GM21717 (cell line): ENCODE results near the gene BIRC5.
"Not testable (repeated sequence)": the region's sequence is repeated elsewhere in the genome, so short reads cannot be mapped to it uniquely, and the experiment has no call there.

Source experiments
- ATAC-seq: cut with Tn5 transposase; IDR thresholded peaks from one replicate; pipeline ENCODE4 v1.9.1; 2021; ENCODE audit warnings: mild to moderate bottlenecking, moderate library complexity; ENCODE audit not compliant: unreplicated experiment

Gene BIRC5

GRCh38 chr17:78224231-78225087, 10.4 kb downstream of the BIRC5 start:
- no peak for ATAC-seq

DNA sequence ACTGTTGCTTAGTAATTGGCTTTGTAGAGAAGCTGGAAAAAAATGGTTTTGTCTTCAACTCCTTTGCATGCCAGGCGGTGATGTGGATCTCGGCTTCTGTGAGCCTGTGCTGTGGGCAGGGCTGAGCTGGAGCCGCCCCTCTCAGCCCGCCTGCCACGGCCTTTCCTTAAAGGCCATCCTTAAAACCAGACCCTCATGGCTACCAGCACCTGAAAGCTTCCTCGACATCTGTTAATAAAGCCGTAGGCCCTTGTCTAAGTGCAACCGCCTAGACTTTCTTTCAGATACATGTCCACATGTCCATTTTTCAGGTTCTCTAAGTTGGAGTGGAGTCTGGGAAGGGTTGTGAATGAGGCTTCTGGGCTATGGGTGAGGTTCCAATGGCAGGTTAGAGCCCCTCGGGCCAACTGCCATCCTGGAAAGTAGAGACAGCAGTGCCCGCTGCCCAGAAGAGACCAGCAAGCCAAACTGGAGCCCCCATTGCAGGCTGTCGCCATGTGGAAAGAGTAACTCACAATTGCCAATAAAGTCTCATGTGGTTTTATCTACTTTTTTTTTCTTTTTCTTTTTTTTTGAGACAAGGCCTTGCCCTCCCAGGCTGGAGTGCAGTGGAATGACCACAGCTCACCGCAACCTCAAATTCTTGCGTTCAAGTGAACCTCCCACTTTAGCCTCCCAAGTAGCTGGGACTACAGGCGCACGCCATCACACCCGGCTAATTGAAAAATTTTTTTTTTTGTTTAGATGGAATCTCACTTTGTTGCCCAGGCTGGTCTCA, 11.2 kb downstream of the BIRC5 start:
- no peak for ATAC-seq

GRCh38 chr17:78226055-78226758, 12.2 kb downstream of the BIRC5 start:
- ATAC-seq, result no peak

GRCh38 chr17:78226759-78227454, 12.9 kb downstream of the BIRC5 start:
- no peak for ATAC-seq

DNA sequence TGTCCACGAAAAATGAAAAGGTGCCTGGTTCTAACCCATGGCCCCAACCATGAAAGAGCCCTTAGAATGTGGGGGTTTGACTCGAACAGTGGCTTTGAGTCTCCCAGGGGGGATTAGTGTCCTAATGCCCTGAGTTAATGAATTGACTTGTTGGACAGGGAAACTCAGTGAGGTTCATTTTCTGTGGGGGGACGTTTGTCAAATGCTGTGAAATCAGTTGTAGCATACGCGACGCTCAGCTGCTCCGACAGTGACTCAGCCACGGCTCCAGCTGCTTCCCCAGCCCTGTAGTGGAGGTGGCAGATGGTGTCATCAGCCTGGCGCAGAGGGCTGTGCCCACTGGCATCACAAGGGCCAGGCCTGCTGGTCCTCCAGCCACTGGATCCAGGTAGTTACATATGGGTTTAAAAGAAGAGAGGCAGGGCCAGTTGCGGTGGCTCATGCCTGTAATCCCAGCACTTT, 13.4 kb downstream of the BIRC5 start:
- no peak for ATAC-seq

DNA sequence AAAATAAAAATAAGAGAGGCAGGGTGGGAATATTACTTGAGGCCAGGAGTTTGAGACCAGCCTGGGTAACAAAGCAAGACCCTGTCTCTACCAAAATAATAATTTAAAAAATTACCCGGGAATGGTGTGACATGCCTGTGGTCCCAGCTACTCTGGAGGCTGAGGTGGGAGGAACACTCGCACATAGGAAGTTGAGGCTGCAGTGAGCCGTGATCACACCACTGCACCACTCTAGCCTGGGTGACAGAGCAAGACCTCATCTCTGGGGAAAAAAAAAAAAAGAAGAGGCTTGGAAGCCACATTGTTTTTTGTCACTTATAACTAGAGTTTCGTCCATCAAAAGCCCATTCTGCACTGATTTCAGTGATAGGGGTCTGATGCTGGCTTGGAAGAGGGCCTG, 14.1 kb downstream of the BIRC5 start:
- no peak for ATAC-seq

DNA sequence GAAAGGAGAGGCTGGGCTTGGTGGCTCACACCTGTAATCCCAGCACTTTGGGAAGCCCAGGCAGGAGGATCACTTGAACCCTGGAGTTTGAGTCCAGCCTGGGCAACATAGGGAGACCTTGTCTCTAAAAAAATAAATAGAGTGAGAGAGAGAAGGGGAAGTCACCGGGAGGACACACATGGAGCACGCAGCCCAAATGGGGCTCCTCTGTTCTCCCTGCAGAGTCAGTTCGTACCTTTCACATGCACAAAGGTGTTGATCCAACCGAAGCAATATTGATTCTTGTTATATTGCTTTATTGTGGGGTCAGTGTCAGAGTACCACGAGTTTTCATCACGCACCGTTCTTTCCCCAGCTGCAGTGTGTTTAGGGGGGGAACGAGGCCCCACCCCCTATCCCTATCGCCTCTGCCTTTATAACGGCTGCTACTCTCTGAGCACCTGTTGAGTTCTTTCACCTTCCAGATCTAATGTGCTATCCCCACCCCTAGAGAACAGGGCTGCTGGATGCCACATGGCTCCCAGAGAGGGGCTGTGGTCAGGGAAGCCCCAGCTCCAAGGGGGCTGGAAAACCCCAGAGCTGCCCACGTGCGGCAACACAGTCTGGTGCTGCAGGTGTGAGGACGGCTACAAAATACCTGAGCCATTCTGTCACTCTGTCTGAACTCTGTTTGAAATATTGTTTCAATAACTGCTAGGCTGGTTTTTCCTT, 16.4 kb downstream of the BIRC5 start:
- ATAC-seq, result no peak

- no peak for ATAC-seq
These were observed 17.2 kb downstream of the BIRC5 start, which contains the start of gene TMEM235 for GRCh38 chr17:78230996-78231935. TSS of gene TMEM235 (plus strand) at chr17:78231631. CDS start at chr17:78232024, 393 bp downstream.

DNA sequence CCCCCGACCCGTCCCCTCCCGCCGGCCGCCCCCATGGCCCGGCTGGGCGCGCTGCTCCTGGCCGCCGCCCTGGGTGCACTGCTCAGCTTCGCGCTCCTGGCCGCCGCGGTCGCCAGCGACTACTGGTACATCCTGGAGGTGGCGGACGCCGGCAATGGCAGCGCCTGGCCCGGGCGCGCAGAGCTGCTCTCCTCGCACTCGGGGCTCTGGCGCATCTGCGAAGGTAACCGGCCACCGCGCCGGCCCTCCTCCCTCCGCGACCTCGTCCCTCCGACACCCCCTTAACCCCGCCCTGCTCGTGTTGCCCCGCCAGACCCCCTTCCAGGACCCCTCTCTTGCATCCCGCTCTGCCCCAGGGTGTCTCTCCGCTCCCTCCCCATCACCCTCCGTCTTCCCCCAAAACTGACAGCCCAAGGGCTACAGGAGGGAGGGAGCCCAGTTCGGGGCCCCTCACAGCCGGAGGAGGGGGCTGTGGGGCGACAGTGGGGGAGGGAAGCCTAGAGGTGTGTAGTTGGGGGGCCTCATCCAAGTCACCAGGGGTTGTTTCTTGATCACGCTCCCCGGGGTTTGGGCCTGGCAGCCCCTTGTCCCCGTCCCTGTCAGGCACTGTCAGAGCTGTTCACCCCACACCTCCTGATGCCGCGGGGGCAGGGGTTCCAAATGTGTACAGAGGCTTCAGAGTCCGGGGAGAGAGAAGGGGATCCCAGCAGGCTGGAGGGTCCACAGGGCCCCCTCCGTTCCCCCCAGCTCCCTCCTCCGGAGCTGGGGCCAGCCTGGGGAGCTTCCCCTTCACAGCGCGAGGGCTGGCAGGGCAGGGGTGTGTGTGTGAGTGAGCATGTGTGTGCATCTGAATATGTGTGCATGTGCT, 18.2 kb downstream of the BIRC5 start:
- no peak for ATAC-seq

DNA sequence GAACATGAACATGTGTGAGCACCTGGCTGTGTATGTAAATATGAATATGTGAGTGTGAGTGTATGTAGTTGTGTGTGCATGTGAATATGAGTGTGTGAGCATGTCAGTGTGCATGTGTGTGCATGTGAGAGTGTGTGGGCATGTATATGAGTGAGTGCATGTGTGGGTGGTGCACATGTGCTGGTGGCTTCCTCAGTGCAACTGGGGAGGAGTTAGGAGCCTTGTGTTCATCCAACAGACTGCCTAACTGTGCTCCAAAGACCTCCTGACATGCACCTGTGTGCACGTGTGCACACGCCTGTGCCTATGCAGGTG, 18.8 kb downstream of the BIRC5 start:
- ATAC-seq, result no peak

DNA sequence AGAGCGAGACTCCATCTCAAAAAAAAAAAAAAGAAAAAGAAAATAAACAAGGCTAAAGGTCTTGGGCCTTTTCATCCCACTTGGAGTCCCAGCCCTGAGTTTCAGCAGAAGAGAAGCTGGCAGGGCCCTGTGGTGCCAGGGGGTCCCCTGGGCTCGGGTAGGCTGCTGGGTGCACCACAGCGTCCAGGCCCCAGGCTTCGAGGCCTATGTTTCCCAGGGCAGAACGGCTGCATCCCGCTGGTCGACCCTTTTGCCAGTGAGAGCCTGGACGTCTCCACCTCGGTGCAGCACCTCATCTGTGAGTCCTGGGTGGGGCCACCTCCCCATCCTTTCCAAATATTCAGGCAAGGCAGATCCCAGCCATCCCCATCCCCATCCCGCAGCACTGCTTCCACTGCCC, 19.6 kb downstream of the BIRC5 start:
- ATAC-seq, result no peak

DNA sequence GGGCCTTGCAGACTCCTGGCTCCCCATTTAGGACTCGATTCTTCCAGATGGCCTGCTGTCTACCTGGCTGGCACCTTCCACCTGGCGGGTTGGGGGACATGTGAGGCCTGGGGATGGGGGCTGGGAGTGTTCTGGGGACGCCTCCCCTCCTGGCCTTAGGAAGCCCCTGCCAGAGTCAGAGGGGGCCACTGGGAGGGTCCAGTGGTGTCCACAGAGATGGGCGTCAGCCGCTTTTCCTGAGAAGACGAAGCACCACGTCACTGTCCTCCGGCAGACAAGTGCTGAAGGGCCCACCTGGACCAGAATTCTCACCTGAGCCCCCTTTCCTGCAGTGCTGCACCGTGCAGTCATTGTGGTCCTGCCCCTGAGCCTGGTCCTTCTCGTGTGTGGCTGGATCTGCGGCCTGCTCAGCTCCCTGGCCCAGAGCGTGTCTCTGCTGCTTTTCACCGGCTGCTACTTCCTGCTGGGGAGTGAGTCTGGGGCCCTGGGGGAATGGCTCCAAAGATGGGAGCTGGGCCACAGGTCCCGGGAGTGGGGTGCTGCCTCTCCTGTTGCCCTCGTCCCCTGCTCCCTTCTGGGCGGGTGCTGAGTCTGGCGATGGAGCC, 20.3 kb downstream of the BIRC5 start:
- no peak for ATAC-seq

- ATAC-seq, result not testable (repeated sequence)
These were observed 21.0 kb downstream of the BIRC5 start for GRCh38 chr17:78235022-78235421.

GRCh38 chr17:78235885-78236284, 21.8 kb downstream of the BIRC5 start:
- no peak for ATAC-seq

DNA sequence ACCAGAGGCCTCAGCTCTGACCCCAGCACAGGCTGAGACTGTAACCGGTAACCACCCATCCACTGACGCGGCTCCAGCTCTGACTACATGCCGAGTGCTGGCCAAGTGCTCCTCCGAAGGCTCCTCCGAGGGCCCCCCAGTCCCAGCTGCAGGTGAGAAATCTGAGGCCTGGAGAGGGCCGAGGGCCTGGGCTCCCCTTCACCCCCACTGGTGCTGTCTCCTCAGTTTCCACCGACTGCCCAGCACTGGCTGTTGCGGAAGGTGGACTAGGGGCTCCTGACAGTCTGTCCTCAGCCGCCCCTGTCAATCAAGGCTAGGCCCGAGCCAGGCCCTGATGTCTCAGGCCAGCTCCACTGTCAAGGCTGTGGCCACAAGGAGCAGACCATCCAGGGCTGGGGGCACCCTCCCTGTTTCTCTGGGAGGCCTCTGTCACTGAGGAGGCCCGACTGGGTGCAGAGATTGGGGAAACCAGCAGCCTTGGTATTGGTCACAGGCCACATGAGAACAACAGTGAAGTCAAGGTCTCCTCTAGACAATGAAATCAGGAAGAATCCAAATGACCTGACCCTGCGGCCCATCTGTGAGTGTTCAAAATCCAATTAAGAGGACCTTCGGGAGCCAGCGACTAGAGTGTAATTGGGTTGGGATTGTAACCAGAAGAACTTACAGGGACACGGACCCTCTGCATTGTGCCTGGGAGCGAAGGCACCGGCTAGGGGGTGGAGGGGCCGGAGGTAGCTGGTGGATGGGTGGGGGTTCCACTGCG, 22.5 kb downstream of the BIRC5 start:
- ATAC-seq, result no peak

DNA sequence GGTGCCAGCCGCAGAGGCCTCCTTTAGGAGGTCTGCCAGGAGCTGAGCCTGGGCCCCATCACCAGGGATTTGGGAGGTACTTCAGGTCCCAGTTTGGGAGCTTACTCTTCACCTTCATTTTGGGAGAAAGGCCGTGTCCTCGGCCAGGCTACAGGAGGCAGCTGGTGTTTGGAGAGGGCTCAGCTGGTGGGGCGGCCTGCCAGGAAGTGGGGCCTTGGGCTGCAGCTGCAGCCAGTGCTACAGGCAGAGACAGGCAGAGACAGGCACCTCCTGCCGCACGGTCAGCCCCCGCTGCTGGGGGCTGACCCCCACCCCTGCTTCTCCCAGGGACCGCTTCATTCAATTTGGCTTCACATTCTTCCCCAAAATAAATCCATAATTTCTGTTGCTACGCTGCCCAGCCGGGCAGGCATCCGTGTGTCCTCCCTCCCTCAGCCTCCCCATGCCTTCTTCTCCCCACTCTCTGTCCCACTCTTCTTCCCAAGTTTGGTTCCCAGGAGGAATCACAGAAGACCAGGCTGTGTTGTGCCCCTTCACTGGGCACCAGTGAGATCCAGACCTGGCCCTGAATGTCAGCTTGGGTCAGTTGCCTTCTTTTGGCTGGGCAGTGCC, 23.5 kb downstream of the BIRC5 start:
- no peak for ATAC-seq
